ENCODE results near the gene PTGR3.

Gene PTGR3

DNA sequence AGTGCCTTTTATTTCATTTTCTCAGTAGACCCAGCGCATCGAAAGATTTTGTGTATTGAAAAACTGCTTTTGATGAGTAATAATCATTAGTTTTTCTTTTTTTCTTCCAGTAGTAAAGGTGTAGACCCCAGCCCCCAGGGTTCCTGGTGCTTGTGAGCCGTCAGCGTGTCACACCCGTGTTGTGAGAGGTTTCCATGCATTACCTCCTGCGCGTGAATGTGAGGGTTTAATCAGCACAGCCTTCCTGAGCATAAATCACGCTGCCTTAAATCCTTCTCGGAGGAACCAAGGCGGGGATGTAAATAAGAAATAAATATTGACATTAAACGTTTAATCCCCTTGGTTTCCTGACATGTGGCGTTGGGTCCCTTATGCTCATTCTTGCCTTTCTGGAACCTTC lies 26.0 kb upstream of the PTGR3 start:
- no peak for FAIRE-seq

- FAIRE-seq = no peak
These were observed 22.1 kb upstream of the PTGR3 start for GRCh38 chr18:75231053-75231406.

DNA sequence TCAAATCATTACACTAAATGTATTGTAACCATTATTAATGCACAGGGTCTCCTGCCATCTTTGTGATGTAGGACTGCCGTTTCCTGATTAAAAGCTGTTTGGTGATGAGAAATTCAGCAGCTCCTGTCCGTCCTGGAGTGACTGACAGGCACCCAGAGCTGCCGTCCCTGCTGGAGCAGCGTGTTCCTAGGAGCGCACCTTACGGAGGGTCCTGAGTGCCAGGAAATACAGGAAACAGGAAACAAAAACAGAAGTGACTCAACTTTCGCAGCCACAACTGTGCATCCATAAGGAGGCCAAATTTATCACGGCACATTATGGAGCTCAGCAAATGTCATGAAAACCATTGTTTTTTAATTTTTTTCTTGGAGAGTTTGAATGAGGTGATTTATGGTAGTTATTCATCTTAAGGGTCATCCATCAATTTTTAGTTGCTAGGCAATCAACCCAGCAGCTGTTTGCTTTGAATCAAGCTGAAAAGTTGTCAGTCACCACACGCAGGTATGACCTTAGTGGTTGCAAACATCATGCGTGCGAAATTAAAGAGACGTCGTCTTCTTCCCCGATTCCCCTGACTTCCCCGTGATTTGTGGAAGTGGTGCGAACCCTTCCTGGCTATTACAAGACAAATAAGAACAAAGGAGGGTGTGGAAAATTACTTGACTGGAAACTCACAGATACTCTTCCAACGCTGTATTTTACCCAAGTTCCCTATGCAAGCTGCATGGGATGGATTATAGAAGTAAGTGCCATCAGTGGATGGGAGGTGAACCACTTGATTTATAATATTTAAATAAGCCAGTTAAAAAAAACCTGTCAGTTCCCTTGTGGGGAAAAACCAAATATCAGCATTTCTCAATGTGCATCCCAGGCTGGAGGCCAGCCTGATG lies 21.5 kb upstream of the PTGR3 start:
- no peak for FAIRE-seq

DNA sequence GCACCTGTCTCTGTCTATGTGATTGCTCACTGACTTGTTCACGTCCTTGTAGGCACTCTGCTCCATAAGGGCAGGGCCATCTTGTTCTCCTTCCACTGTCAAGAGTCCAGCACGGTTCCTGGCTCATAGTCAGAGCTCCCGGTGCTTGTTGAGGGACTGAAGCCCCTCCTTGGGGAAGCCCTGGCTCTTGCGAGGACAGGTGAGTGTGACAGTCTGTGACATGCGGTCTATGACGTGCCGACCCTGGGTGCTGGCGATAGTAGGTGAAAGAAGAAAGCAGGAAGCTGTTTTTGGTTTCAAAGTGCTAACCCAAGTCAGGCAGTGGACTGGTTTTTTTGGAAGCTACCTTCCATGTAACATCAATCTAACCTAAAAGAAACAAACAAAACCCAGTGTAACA lies 20.5 kb upstream of the PTGR3 start:
- FAIRE-seq = no peak

- FAIRE-seq = no peak
These were observed 20.0 kb upstream of the PTGR3 start for GRCh38 chr18:75228967-75229366.

DNA sequence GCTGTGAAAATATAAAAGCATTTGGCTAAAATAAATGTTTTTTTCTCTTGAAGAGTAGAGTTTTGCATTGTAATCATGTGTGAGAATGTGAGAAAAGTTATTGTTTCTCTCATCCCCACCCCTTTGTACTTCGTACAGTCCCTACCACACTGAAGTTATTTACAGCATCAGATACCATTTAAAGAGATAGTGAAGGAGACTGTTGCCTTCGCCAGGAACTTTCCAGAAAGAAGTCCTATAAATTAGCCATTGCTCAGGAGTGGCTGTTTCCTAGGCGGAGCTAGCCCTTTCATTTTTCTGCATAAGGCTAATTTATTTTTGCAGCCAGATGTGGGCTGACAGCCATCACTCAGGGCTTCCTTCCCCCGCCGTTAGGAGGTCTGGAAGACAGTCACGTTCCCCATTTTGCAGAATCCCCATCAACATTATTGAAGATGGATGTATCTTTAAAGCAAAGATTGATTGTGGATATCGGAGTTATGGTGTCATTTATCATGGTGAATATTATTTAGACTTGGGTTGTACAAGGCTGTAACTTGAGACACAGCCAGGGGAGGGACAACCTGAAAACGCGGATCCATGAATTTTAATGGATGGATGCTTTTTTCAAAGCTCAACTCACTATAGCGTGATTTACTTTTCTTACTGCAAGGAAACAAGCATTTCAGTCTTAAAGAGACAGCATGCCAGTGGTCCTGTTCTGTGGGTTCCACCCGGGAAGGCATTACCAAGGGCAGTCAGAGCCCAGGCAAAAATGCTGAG lies 18.8 kb upstream of the PTGR3 start:
- FAIRE-seq = no peak

DNA sequence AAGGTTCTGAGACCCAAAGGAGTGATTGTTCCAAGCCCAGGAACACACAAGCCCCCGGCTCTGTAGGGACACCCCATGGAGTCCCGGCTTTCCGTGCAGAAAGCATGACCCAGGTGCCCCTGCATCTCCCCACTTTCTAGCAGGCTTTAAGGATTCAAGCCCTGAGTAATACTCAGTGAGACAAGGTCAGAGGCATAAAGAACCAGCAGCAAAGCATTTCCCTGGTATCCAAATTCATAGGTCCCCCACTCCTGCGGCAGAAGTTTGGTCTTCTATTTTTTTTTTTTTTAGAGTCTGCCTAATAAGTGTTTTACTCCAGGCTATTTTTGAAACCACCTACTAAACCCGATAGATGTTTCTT lies 18.0 kb upstream of the PTGR3 start:
- no peak for FAIRE-seq

- FAIRE-seq = no peak
These were observed 17.5 kb upstream of the PTGR3 start for GRCh38 chr18:75226286-75226955.

DNA sequence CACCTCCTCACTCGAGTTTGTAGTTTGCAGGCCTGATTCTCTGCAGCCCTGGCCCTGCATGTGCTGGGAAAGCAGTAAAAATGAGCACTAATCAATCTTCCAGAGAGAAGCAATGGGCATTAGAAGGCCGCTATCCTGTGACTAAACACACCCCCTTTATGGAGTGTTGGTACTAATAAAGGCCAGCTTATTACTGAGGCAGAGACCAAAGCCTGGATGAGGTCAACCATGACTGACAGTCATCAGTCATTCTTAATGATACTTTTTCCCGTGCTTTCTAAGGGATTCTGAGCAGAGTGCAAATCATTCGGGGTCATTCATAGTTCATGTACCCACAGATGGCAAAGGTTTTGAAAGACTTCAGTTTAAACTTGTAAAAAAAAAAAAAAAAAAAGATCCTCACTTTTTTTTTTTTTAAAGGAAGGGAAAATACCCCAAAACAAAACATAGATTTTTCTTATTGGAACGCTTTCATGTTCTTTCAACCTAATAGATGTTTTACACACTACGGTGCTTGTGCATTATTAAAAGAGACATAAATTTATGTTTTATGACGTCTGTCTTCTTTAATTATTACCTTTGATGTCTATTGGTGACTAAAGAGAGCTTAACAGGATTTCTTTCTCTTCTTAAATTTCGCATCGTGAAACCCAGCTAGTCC lies 14.9 kb upstream of the PTGR3 start:
- FAIRE-seq = no peak

GRCh38 chr18:75222407-75222806 lies 13.5 kb upstream of the PTGR3 start:
- no peak for FAIRE-seq

- FAIRE-seq = no peak
These were observed 13.0 kb upstream of the PTGR3 start for GRCh38 chr18:75221897-75222296.

GRCh38 chr18:75221397-75221796 lies 12.5 kb upstream of the PTGR3 start:
- FAIRE-seq = no peak

- no peak for FAIRE-seq
These were observed 11.8 kb upstream of the PTGR3 start for GRCh38 chr18:75220551-75221355.

- no peak for FAIRE-seq
These were observed 10.9 kb upstream of the PTGR3 start for GRCh38 chr18:75219745-75220375.

GRCh38 chr18:75218065-75218923 lies 9.4 kb upstream of the PTGR3 start:
- no peak for FAIRE-seq

- no peak for FAIRE-seq
These were observed 8.2 kb upstream of the PTGR3 start for GRCh38 chr18:75216911-75217689.

DNA sequence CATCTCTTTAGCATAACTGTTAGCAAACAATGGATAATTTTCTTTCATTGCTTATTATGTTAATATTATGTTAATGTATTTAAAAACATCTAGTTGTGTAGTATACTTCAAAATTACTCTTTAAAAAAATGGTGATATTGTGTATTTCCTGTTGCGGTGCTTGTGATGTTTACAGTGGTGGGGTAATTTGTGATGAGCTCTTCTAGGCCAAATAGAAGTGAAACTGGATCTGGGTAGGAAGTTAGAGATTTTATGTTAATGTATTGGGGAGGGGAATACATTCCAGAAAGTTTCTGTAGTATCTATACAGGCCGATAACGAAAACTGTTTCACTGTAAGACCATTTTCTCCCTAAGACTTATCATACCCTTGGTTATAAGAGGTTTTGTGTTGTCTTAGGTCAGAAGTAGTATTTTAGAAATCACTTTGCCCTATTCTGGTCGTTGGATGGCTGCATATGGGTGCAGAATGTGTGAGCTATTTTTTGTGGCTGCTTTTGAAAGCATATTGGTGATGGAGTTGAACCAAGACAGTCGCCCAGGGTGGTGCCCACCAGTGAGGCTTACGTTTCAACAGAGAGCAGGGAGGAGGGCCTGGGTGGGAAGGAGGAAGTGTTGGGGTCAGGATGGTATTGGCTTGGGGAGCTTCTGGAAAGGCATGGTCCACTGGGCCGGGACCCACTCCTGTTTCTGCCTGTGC lies 7.4 kb upstream of the PTGR3 start:
- FAIRE-seq = no peak

DNA sequence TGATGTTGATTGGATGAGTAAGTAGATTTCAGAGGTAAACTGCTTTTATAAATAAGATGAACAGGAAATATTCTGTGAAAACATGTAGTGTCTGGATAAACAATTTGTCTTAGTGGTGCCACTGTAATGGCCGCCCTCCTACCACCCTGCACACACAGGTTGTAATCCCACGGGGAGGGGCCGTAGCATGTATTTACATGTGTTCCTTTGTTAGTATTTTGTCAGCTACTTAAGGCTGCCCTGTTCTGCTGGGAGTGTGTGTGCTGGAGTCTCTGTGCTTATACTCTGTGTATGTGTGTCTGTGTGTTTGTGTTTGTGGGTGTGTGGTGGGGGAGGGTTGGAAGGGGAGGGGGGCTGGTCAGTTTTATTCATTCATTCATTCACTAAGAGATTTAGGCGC lies 6.7 kb upstream of the PTGR3 start:
- no peak for FAIRE-seq

- no peak for FAIRE-seq
These were observed 6.0 kb upstream of the PTGR3 start for GRCh38 chr18:75214766-75215510.
